Hepatocyte (in vitro differentiated cells): Measurements from ENCODE around the gene CLK3. TPM values are rescaled to one million over a fixed set of nuclear protein-coding genes. Genes with fewer than 3 reads are reported as not detected.

Source experiments
- DNase-seq: peaks from one replicate; pipeline ENCODE4 v3.0.0-alpha.2; 2016; ENCODE audit warnings: low spot score
- H2AFZ ChIP-seq: fragments of 200-600 bp; sonication (generic); 2 replicates; pipeline ENCODE4 v1.6.0; 2016; ENCODE audit warnings: antibody characterized with exemption, mild to moderate bottlenecking
- H3K27ac ChIP-seq: fragments of 200-600 bp; sonication (generic); 2 replicates; pipeline ENCODE4 v1.5.1; 2016; ENCODE audit warnings: mild to moderate bottlenecking
- H3K27me3 ChIP-seq: fragments of 200-600 bp; sonication (generic); 2 replicates; pipeline ENCODE4 v1.6.1; 2016
- H3K36me3 ChIP-seq: fragments of 200-600 bp; sonication (generic); replicated peaks from 2 replicates; pipeline ENCODE4 v1.5.1; 2016; ENCODE audit warnings: low read depth; ENCODE audit not compliant: insufficient read depth
- H3K4me1 ChIP-seq: fragments of 200-600 bp; sonication (generic); 2 replicates; pipeline ENCODE4 v1.5.1; 2016; ENCODE audit warnings: mild to moderate bottlenecking, moderate library complexity; ENCODE audit not compliant: insufficient read depth
- H3K4me2 ChIP-seq: fragments of 200-600 bp; sonication (generic); 2 replicates; pipeline ENCODE4 v1.6.0; 2016
- H3K4me3 ChIP-seq: fragments of 200-600 bp; sonication (generic); 2 replicates; pipeline ENCODE4 v1.5.1; 2016; ENCODE audit warnings: mild to moderate bottlenecking
- H3K79me2 ChIP-seq: fragments of 200-600 bp; sonication (generic); 2 replicates; pipeline ENCODE4 v1.6.0; 2017; ENCODE audit warnings: mild to moderate bottlenecking
- H3K9me2 ChIP-seq: fragments of 200-600 bp; sonication (generic); replicated peaks from 2 replicates; pipeline ENCODE4 v1.6.0; 2017; ENCODE audit warnings: mild to moderate bottlenecking; ENCODE audit not compliant: insufficient read depth
- H3K9me3 ChIP-seq: fragments of 200-600 bp; sonication (generic); 2 replicates; pipeline ENCODE4 v1.5.1; 2016; ENCODE audit warnings: low read depth, mild to moderate bottlenecking
- H4K20me1 ChIP-seq: fragments of 200-600 bp; sonication (generic); 2 replicates; pipeline ENCODE4 v1.6.0; 2016; ENCODE audit warnings: mild to moderate bottlenecking; ENCODE audit not compliant: insufficient read depth, poor library complexity, severe bottlenecking
- EZH2 ChIP-seq: fragments of 200-600 bp; sonication (generic); IDR thresholded peaks from 2 replicates; pipeline ENCODE4 v1.6.1; 2016; ENCODE audit warnings: antibody characterized with exemption, mild to moderate bottlenecking, borderline replicate concordance
- EZH2phosphoT487 ChIP-seq: fragments of 200-600 bp; sonication (generic); IDR thresholded peaks from one replicate; pipeline ENCODE4 v1.6.1; 2018; ENCODE audit warnings: antibody characterized with exemption, mild to moderate bottlenecking, low read depth, moderate library complexity; ENCODE audit not compliant: unreplicated experiment, severe bottlenecking
- WGBS: methylation state at CpG from one replicate; pipeline ENCODE4 v1.1.6; 2016; ENCODE audit warnings: low lambda C conversion rate; ENCODE audit errors: missing lambda C conversion rate; 5-methylcytosine and 5-hydroxymethylcytosine counted together
- polyA plus RNA-seq: library from polyadenylated mRNA; unstranded; fragments of >200 nt; fragmentation: Nextera tagmentation; extraction: Ambion mirVana; gene quantifications from 2 replicates; pipeline ENCODE4 v1.2.1, GENCODE V29; 2016
- total RNA-seq: library from RNA; depleted of rRNA; stranded (reverse); fragments of >200 nt; gene quantifications from 2 replicates; pipeline ENCODE4 v1.2.3, GENCODE V29; 2014
- TF ChIP-seq, protein P1 (sequence below): fragments of 200-600 bp; sonication (generic); IDR thresholded peaks from 2 replicates; pipeline ENCODE4 v1.5.1; 2016; ENCODE audit warnings: antibody characterized with exemption, mild to moderate bottlenecking; ENCODE audit not compliant: poor library complexity

CLK3 gene
- total and polyA plus RNA-seq, 2 experiments from 2014 or later = 69.0 to 71.3 TPM

DNA sequence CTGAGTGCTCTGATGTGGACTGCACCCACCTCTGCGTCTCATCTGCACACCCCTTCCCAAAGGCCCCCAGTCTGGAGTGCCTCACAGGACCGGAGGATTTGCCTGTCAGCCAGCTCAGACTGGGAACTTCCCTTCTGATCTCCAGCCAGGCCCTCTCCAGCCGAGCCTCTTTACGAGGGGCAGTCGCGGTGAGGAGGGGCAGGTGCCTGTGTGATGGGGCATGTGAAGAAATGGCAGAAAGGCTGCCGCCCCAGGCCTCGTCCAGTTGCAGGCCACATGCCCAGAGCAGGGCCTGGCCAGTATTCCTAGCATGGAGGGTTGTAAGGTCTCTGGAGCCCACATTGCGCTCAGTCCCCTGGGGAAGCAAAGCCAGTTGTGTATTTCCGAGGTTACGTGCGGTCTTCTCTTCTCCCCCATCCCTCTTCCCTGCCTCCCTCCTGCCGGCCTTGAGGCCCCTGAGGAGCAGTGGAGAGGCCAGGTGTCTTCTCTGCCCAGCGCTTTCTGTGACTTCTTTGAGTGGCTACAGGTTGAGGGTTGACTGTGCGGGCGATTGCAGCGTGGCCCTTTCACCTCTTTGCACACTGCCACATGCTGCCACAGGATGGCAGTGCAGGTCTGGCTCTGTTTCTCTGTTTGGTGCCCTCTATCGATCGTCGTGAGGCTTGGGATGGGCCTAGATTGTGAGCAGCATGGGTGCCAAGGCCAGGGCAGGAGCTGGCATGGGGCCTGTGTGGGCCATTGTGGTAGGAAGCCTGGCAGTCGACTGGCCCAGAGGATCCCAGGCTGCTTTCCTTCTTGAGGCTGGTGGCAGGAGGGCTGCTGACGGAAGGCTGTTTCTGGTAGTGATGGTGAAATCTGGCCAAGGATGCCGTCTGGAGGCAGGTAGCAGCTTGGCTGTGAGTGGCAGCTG is 5.3 kb downstream of the CLK3 start:
- Histone ChIP-seq H3K4me1 (peaks cover 14% of the 10 kb centered on the region), H3K36me3 (no peaks in the 10 kb centered on the region), H3K79me2 (peaks cover 71% of the 10 kb centered on the region), H3K4me2 (no peak overlapping the region), H3K9me2 (no peaks in the 10 kb centered on the region), H3K9me3 (no peaks in the 10 kb centered on the region), H3K27me3 (no peaks in the 10 kb centered on the region), H3K4me3 (no peak overlapping the region), H4K20me1 (peaks cover 66% of the 10 kb centered on the region), H3K27ac (no peak overlapping the region), H2AFZ (no peak overlapping the region)
- WGBS = 70% methylated on average over 23 of the region's 23 CpGs
- TF ChIP-seq EZH2 = no peak
- TF ChIP-seq EZH2phosphoT487 = no peak
- TF ChIP-seq, protein P1, sequence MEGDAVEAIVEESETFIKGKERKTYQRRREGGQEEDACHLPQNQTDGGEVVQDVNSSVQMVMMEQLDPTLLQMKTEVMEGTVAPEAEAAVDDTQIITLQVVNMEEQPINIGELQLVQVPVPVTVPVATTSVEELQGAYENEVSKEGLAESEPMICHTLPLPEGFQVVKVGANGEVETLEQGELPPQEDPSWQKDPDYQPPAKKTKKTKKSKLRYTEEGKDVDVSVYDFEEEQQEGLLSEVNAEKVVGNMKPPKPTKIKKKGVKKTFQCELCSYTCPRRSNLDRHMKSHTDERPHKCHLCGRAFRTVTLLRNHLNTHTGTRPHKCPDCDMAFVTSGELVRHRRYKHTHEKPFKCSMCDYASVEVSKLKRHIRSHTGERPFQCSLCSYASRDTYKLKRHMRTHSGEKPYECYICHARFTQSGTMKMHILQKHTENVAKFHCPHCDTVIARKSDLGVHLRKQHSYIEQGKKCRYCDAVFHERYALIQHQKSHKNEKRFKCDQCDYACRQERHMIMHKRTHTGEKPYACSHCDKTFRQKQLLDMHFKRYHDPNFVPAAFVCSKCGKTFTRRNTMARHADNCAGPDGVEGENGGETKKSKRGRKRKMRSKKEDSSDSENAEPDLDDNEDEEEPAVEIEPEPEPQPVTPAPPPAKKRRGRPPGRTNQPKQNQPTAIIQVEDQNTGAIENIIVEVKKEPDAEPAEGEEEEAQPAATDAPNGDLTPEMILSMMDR = peak; percentile 66
- DNase-seq = peak; percentile 71

DNA sequence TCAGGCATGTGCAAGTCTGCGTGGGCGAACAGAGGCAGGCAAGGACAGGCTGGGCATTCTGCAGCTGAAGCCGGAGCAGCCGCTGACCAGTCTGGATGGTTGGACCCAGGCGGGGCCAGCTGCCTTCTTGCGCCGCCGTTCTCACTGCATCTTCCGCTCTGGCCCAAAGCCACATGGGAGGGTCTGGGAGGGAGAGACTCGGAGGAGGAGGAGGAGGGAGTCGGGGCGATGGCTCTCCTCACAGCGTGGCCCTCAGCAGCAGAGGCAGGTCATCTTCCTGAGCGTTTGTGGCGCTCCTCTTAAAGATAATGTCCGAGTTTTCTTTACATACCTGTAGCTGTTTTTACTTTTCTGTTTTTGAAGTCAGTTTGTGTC is 5.9 kb downstream of the CLK3 start:
- Histone ChIP-seq H3K4me3 (no peak overlapping the region), H3K9me2 (no peaks in the 10 kb centered on the region), H3K27me3 (no peaks in the 10 kb centered on the region), H3K27ac (no peak overlapping the region), H3K4me2 (no peak overlapping the region), H3K9me3 (no peaks in the 10 kb centered on the region), H3K79me2 (peaks cover 65% of the 10 kb centered on the region), H3K4me1 (peaks cover 14% of the 10 kb centered on the region), H4K20me1 (peaks cover 65% of the 10 kb centered on the region), H3K36me3 (no peaks in the 10 kb centered on the region), H2AFZ (no peak overlapping the region)
- TF ChIP-seq, protein P1 = no peak
- TF ChIP-seq EZH2phosphoT487 (no peak), EZH2 (no peak)
- DNase-seq = no peak
- WGBS = 96% methylated on average over 12 of the region's 16 CpGs

DNA sequence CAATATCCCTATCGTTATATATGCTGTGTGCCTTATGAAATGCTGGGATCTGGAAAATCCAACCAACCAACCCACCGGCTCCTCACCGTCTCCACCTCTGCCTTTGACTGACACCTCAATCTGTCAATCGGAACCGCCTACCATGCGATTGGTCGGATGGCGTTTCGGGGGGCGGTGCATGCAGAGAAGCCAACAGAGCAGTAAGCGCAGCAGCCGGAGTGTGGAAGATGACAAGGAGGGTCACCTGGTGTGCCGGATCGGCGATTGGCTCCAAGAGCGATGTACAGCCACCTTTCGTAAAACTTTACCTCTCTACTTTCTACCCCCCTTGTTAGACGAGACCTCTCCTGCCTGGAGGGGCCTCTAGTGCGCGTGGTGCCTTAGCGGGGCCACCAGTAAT is 6.3 kb downstream of the CLK3 start:
- 93% methylated on average over 21 of the region's 21 CpGs for WGBS

More for the DNA sequence above, 6.3 kb downstream of the CLK3 start:
- Histone ChIP-seq H3K9me2 (no peaks in the 10 kb centered on the region), H3K4me2 (no peak overlapping the region), H4K20me1 (peaks cover 61% of the 10 kb centered on the region), H3K4me3 (no peak overlapping the region), H3K9me3 (no peaks in the 10 kb centered on the region), H3K36me3 (no peaks in the 10 kb centered on the region), H3K4me1 (peaks cover 11% of the 10 kb centered on the region), H3K27me3 (no peaks in the 10 kb centered on the region), H2AFZ (no peak overlapping the region), H3K79me2 (peaks cover 61% of the 10 kb centered on the region), H3K27ac (no peak overlapping the region)
- TF ChIP-seq, protein P1 = no peak
- TF ChIP-seq EZH2 (no peak), EZH2phosphoT487 (no peak)
- no peak for DNase-seq
